Measurements from ENCODE around the gene STARD7.

GRCh38 chr2:96167407-96168013 lies 41.1 kb downstream of the STARD7 start:
- TF ChIP-seq ZNF384 (IDR thresholded peaks at IDR 0.05) (no peak), L3MBTL2 (conservative IDR thresholded peaks at IDR 0.05) (no peak), FOXK2 (IDR thresholded peaks at IDR 0.05) (no peak), SUZ12 (IDR thresholded peaks at IDR 0.05) (no peak), SP1 (IDR thresholded peaks at IDR 0.05) (no peak), FOXM1 (IDR thresholded peaks at IDR 0.05; ENCODE audit: borderline replicate concordance) (no peak)
